ENCODE data around the gene ZP1.

The ZP1 gene

DNA sequence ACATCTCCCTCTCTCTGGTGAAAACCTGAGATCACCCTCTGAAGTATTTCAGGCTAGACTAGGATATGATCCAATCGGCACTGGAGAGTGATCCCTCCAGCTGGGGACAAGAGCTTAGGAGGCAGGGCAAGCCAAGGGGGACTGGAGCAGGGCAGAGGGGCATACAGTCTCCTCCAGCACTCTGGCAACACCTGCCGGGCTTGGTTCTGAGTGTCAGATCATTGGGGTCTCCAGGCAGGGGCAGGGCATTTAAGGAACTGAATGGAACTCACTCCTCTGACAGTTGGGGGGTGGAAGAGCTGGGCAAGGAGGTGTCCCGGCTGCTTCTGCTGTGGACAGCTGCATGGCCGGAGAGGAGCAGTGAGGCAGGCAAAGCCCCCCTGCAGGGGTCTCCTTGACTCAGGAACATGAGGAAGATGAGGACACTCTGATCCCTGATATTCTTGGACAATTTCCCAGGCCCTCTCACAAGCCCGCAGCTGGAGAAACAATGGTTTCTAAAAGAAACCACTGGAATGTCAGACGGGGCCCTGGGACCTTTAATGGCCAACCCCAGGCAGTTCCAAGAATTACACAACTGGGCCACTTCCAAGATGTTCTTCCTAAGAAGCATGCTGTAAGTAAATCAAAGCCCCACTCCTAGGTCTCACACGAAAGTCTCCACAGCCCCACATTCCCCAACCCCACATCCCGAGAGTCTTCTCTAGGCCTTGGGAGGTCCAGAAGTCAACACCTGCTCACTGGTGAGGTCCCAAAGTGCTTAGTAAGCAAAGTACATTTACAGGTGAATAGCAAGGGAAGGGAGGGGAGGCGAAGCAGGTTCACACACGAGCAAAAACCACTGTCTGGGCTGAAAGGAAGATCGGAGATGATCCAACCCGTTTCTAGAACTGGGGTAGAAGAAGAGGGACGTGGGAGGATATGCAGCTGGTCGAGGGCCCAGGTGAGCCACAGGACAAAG lies 26.6 kb upstream of the ZP1 start:
- DNase-seq (no peak), ATAC-seq (replicated peaks) (no peak)
- peak overlapping the region; percentile 73 to 82 for H3K4me3 Mint-ChIP-seq
- H3K36me3 Mint-ChIP-seq = peaks cover 17 to 22% of the 10 kb centered on the region in 2 donors
- H3K9me3 Mint-ChIP-seq = no peaks in the 10 kb centered on the region
- peak overlapping the region; percentile 86 for H3K27ac Mint-ChIP-seq
- no peaks in the 10 kb centered on the region for H3K27me3 Mint-ChIP-seq
- H3K4me1 Mint-ChIP-seq = peaks cover 36 to 50% of the 10 kb centered on the region in 2 donors

DNA sequence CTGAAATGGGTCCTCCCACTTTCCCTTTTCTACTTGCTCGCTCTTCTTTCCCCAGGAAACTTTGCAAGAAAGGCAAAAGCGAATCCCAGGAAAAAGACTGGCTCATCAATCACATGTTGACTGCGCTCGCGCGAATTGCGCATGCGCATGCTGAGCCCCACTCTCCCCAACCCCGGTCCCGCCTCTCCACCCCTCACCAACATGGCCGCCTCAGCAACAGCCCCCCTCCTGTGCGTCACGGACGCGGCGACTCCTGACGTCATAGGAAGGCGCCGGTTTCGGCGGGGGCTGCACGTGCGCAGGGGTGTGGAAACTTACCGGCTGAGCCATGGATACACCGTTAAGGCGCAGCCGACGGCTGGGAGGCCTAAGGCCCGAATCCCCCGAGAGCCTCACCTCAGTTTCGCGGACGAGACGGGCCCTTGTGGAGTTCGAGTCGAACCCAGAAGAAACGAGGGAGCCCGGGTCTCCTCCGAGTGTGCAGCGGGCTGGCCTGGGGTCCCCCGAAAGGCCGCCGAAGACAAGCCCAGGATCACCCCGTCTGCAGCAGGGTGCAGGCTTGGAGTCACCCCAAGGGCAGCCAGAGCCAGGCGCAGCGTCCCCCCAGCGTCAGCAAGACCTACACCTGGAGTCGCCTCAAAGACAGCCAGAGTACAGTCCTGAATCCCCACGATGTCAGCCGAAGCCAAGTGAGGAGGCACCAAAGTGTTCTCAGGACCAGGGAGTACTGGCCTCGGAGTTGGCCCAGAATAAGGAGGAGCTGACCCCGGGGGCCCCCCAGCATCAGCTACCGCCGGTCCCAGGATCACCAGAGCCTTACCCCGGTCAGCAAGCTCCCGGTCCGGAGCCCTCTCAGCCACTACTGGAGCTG lies 25.3 kb upstream of the ZP1 start, which contains the start of gene CCDC86:
Gene CCDC86 (plus strand): TSS at position 317 of the 871 bp plus-strand sequence. CDS start 12 bp downstream, at position 329.
- Mint-ChIP-seq H3K27ac (peak within 1 kb of the TSS; percentile 97), H3K4me3 (peak within 1 kb of the TSS; percentile 82 to 90), H3K9me3 (no peaks in the 10 kb centered on the region), H3K36me3 (peaks cover 25 to 31% of the 10 kb centered on the region in 2 donors), H3K27me3 (no peaks in the 10 kb centered on the region), H3K4me1 (peaks cover 33 to 46% of the 10 kb centered on the region in 2 donors)
- ATAC-seq (replicated peaks) (peak; percentile 96 to 97), DNase-seq (peak; percentile 96)

DNA sequence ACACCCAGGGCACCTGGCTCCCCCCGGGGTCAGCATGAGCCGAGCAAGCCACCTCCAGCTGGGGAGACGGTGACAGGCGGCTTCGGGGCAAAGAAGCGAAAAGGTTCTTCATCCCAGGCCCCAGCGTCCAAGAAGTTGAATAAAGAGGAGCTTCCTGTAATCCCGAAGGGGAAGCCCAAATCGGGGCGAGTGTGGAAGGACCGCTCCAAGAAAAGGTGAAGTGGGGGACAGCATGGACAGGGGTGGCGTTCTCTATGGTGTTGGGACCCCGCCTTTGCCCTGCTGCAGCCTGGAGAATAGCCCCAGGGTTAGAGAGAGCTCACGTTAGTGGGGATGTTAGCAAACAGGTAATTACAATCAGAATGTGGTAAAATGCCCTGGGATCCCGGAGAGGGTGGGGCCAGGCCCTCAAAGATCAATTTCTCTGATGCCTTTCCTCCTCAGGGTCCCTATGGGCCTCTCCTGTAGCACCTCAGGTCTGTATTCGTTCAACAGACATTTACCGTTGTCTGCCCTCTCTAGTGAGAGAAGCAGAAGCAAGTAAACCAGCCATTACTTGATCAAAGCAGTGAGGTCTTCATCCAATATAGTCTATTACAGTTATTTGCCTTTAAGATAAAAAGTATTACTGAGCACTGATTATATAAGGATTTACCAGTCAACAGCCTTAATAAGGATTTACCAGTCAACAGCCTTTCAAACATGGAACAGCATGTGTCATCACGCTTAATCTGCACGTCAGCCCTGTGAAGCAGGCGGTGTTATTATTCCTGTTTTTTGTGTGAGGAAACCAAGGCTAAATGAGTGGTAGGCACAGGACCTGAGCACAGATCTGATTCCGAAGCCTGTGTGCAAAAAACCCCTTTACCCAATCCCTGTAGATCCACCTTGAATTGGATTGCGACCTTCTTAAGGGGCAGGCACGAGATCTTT lies 24.4 kb upstream of the ZP1 start:
- no peaks in the 10 kb centered on the region for H3K27me3 Mint-ChIP-seq
- DNase-seq (no peak), ATAC-seq (replicated peaks) (no peak)
- peaks cover 32 to 34% of the 10 kb centered on the region in 2 donors for H3K36me3 Mint-ChIP-seq
- peak overlapping the region; percentile 82 to 90 for H3K4me3 Mint-ChIP-seq
- peaks cover 33 to 46% of the 10 kb centered on the region in 2 donors for H3K4me1 Mint-ChIP-seq
- no peaks in the 10 kb centered on the region for H3K9me3 Mint-ChIP-seq
- H3K27ac Mint-ChIP-seq = peak overlapping the region; percentile 97

DNA sequence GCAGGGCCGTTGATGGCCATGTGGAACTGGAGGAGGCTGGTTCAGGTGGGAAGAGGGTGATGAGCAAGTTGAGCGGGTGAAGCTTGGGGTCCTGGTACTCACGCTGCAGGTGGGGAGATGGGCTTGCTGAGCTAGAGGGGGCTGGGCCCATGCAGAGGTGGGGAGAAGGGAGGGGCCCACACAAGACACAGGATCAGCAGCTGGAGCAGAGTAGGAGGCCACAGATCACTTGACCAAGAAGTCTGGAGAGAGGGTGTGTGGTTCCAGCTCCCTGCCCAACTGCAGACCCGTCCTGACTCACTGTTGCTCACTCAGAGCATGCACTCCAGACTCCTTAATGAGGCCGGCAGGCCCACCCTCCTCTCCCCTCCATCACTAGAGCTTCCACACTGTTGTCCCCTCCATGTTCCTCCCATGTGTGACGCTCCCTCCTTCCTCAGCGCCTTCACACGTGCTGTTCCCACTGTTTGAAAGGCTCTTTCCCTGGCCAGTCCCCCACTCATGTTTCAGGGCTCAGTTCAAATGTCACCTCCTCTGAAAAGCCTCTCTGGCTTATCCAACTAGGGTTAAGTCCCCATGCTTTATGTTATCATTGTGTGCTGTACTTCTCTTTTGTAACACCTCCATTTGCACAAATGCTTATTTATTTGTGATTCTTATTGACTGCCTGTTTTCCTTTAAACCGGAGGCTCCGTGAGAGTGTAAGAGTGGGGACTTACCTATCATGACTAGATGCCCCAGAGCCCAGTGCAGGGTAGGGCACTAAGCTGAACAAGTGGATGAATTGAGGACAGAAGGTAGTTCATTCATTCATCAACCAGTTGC lies 23.1 kb upstream of the ZP1 start:
- H3K4me1 Mint-ChIP-seq = peaks cover 36 to 46% of the 10 kb centered on the region in 2 donors
- peak overlapping the region; percentile 79 for H3K27ac Mint-ChIP-seq
- no peaks in the 10 kb centered on the region for H3K9me3 Mint-ChIP-seq
- H3K4me3 Mint-ChIP-seq = peak overlapping the region; percentile 82 to 90
- DNase-seq = no peak
- ATAC-seq (replicated peaks) = no peak
- H3K36me3 Mint-ChIP-seq = peaks cover 40 to 43% of the 10 kb centered on the region in 2 donors
- no peaks in the 10 kb centered on the region for H3K27me3 Mint-ChIP-seq

DNA sequence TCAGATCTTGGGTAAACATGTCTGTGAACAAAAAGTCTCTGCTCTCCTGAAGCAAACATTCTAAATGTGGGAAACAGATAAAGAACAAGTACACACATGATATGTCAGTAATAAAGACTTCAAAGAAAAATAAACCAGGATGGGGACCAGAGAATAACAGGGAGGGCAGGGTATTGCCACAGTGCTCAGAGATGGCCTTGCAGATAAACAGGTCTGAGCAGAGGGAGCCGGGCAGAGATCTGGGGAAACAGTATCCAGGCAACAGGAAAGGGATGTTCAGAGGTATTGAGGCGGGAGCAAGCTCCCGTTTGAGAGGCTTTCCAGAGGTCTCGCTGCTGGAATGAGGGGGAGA lies 22.5 kb upstream of the ZP1 start:
- Mint-ChIP-seq H3K27ac (peak overlapping the region; percentile 75), H3K4me3 (peak overlapping the region; percentile 82 to 90), H3K36me3 (peaks cover 44 to 49% of the 10 kb centered on the region in 2 donors), H3K9me3 (no peaks in the 10 kb centered on the region), H3K4me1 (peaks cover 36 to 46% of the 10 kb centered on the region in 2 donors), H3K27me3 (no peaks in the 10 kb centered on the region)
- ATAC-seq (replicated peaks) = no peak
- no peak for DNase-seq

DNA sequence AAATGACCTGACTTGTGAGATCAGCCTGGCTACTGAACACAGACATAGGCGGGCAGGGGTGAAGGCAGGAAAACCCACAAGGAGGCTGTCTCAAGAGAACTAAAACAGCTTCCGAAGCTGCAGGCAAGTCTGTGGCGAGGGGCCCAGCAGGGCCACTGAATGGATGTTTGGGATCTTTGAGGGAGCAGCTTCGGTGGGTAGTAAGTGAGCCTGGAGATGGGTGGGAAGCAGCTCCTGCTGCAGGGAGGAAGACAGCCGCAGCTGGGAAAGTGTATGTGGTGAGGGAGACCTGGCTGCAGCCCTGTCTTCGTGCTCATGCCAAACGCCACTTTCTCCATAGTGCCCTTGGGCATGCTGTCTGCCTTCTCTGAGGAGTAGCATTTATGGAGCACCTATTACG lies 22.0 kb upstream of the ZP1 start:
- Mint-ChIP-seq H3K36me3 (peaks cover 48 to 53% of the 10 kb centered on the region in 2 donors), H3K27ac (no peak overlapping the region), H3K4me3 (peak overlapping the region; percentile 14 to 52), H3K27me3 (no peaks in the 10 kb centered on the region), H3K9me3 (no peaks in the 10 kb centered on the region), H3K4me1 (peaks cover 36 to 50% of the 10 kb centered on the region in 2 donors)
- no peak for DNase-seq
- no peak for ATAC-seq (replicated peaks)

DNA sequence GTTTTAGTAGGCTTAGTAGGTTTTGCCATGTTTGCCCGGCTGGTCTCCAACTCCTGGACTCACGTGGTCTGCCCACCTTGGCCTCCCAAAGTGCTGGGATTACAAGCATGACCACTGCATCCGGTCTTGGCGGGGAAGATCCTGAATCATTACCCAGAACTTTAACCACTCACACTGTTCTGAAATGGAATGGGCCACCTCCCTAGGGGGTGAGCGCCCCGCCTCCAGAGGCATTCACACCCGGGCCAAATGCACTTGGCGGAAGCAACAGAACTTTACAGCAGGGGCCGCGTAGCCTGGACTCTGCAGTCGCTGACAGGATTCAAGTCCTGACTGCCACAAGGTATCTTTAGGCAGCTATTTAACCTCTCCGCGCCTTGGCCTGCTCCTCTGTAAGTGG lies 20.1 kb upstream of the ZP1 start:
- no peak for DNase-seq
- H3K4me1 Mint-ChIP-seq = peaks cover 27 to 43% of the 10 kb centered on the region in 2 donors
- H3K4me3 Mint-ChIP-seq = no peak overlapping the region
- no peak for ATAC-seq (replicated peaks)
- H3K36me3 Mint-ChIP-seq = peaks cover 64 to 72% of the 10 kb centered on the region in 2 donors
- H3K9me3 Mint-ChIP-seq = no peaks in the 10 kb centered on the region
- no peaks in the 10 kb centered on the region for H3K27me3 Mint-ChIP-seq
- H3K27ac Mint-ChIP-seq = no peak overlapping the region

DNA sequence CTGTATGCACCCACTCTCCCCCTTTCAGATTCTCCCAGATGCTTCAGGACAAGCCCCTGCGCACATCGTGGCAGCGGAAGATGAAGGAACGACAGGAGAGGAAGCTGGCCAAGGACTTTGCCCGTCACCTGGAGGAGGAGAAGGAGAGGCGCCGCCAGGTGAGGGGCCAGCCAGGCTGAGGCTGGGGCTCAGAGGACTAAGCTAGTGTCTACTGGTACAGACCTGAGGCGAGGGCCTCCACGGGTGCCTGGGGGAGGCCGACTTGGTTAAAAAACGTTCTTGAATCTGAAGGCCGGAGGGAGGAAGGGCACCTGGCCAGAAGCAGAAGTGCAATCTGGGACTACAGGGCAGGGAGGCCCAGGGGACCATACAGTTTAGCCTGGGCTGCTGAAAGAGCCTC lies 19.4 kb upstream of the ZP1 start:
- Mint-ChIP-seq H3K4me1 (peaks cover 27 to 37% of the 10 kb centered on the region in 2 donors), H3K36me3 (peaks cover 66 to 73% of the 10 kb centered on the region in 2 donors), H3K27ac (no peak overlapping the region), H3K27me3 (no peaks in the 10 kb centered on the region), H3K4me3 (no peak overlapping the region), H3K9me3 (no peaks in the 10 kb centered on the region)
- ATAC-seq (replicated peaks) (no peak), DNase-seq (no peak)

DNA sequence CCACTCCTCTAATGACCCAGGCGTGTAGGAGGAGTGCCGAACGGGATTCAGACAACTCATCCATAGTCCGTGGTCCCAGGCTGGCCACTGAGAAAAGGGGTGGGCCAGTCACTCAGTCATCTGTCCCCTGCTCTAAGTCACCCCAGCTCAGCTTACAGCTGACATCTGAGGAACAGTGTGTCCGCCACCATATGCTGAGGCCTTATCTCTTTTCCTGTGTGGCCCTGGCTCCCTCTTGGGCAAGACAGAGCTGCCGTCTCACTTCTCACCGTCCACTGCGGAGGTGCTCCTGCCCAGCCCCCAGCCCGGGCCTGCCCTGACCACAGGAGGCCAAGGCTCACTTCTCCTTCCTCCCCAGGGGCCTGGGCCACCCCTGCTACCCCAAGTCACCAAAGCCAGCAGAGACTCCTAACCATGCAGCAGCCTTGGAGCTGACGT lies 18.6 kb upstream of the ZP1 start:
- no peaks in the 10 kb centered on the region for H3K27me3 Mint-ChIP-seq
- H3K9me3 Mint-ChIP-seq = no peaks in the 10 kb centered on the region
- DNase-seq (no peak), ATAC-seq (replicated peaks) (no peak)
- H3K4me1 Mint-ChIP-seq = peaks cover 21 to 28% of the 10 kb centered on the region in 2 donors
- peaks cover 68 to 74% of the 10 kb centered on the region in 2 donors for H3K36me3 Mint-ChIP-seq
- no peak overlapping the region for H3K4me3 Mint-ChIP-seq
- H3K27ac Mint-ChIP-seq = peak overlapping the region; percentile 60

DNA sequence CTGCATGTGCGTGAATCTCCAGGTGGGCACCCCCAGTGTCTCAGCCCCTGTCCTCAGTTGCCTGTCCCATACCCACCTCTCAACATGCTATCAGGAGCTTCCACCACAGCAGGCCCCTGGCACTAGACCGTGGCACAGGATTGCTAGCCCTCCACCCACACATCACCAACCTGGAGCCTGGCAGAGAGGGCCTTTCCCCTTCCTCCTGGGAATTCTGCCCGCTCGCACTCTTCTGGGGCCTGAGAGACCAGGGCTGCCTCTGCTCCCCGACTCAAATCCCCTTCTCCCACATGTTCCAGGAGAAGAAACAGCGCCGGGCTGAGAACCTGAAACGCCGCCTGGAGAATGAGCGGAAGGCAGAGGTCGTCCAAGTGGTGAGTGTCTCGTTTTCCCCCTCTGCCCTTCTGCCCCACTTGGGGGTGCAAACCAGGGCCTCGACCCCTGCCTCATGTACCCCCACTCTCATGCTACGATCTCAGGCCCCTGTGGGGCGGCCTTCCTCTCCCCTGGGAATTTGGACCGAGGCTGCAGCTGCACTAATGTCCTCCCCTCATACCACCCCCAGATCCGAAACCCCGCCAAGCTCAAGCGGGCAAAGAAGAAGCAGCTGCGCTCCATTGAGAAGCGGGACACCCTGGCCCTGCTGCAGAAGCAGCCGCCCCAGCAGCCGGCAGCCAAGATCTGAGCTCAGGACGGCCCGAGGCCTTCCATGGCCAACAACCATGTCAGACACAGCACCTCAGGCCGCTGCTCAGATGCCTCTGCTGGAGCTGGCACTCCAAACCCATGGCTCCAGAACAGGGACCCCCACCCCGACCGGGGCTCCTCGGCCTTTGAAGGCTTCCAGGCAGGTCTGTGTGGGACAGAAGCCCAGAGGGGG lies 17.5 kb upstream of the ZP1 start:
- Mint-ChIP-seq H3K27me3 (no peaks in the 10 kb centered on the region), H3K27ac (no peak overlapping the region), H3K4me3 (no peak overlapping the region), H3K4me1 (peaks cover 10 to 17% of the 10 kb centered on the region in 2 donors), H3K9me3 (no peaks in the 10 kb centered on the region), H3K36me3 (peaks cover 59 to 64% of the 10 kb centered on the region in 2 donors)
- no peak for ATAC-seq (replicated peaks)
- DNase-seq = no peak

DNA sequence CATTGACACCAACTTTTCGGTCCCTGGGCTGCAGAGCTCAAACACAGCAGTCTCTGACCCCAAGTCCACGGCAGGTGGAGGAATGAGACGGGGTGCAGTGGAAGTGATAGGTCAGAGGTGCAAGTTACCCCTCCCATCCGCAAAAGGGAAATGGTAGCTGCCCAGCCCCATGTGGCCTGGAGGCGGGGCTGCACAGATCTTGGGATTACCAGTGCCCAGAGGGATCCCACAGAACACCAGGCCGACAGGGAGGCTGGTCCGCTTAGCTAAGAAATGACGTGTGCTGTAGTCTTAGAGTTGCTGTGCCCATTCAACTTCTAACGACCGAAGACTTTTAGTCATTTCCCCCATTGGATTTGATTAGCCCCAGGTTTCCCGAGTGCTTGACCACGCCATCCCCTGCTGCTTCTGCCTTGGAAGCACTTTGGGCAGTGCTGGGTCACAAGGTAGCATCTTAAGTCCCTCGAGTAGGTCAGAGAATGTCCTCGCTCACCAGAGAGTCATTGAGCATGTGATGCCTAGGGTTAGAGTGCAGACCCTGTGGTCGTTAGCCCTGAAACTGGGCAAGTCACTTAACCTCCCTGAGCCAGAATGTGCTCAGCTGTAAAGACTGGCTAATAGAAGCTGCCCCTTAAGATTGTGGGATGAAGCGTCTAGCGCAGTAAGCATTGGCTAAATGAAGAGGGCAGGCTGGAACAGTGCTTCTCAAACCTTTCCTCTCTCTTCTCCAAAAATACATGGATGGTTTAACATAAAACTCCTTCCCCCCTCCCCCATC lies 15.8 kb upstream of the ZP1 start:
- DNase-seq = no peak
- no peaks in the 10 kb centered on the region for H3K27me3 Mint-ChIP-seq
- peaks cover 3 to 14% of the 10 kb centered on the region in 2 donors for H3K4me1 Mint-ChIP-seq
- no peaks in the 10 kb centered on the region for H3K9me3 Mint-ChIP-seq
- peaks cover 50 to 53% of the 10 kb centered on the region in 2 donors for H3K36me3 Mint-ChIP-seq
- H3K4me3 Mint-ChIP-seq = no peak overlapping the region
- H3K27ac Mint-ChIP-seq = no peak overlapping the region
- ATAC-seq (replicated peaks) = no peak
